ENCODE data around the gene LATS2.

DNA sequence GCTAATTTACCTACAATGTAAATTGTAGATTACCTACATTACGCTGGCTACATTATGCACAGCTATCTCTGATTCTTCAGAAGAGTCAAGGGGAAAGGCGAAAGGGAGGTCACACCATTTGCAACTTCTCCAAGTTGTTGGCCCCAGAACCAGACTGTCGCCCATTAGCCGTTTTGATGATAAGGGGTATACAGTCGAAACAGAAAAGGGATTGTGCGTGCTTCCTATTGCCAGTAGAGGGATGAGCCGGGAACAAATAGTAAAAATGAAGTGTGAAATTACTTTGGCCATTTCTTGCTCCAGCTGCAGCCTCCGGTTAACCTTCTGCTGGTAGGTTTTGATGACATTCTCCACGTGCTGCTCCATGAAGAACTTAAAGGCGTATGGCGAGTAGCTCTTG, 73.8 kb downstream of the LATS2 start:
- TF ChIP-seq, protein P1, sequence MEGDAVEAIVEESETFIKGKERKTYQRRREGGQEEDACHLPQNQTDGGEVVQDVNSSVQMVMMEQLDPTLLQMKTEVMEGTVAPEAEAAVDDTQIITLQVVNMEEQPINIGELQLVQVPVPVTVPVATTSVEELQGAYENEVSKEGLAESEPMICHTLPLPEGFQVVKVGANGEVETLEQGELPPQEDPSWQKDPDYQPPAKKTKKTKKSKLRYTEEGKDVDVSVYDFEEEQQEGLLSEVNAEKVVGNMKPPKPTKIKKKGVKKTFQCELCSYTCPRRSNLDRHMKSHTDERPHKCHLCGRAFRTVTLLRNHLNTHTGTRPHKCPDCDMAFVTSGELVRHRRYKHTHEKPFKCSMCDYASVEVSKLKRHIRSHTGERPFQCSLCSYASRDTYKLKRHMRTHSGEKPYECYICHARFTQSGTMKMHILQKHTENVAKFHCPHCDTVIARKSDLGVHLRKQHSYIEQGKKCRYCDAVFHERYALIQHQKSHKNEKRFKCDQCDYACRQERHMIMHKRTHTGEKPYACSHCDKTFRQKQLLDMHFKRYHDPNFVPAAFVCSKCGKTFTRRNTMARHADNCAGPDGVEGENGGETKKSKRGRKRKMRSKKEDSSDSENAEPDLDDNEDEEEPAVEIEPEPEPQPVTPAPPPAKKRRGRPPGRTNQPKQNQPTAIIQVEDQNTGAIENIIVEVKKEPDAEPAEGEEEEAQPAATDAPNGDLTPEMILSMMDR (IDR thresholded peaks at IDR 0.05): no peak
- TF ChIP-seq POLR2A (IDR thresholded peaks at IDR 0.05) (no peak), POLR2AphosphoS5 (IDR thresholded peaks at IDR 0.05) (no peak), EP300 (IDR thresholded peaks at IDR 0.05) (no peak)
